ENCODE results near the gene SDK1. TPM values are rescaled to one million over a fixed set of nuclear protein-coding genes. Genes with fewer than 3 reads are reported as not detected.

Gene SDK1
- total RNA-seq, 1 donor from 2014 or later: 0.26 TPM

- no peaks in the 10 kb centered on the region for H3K27me3 ChIP-seq (ENCODE audit: control insufficient read depth, insufficient read depth, low read length)
- FAIRE-seq: no peak
- TF ChIP-seq, protein P1, sequence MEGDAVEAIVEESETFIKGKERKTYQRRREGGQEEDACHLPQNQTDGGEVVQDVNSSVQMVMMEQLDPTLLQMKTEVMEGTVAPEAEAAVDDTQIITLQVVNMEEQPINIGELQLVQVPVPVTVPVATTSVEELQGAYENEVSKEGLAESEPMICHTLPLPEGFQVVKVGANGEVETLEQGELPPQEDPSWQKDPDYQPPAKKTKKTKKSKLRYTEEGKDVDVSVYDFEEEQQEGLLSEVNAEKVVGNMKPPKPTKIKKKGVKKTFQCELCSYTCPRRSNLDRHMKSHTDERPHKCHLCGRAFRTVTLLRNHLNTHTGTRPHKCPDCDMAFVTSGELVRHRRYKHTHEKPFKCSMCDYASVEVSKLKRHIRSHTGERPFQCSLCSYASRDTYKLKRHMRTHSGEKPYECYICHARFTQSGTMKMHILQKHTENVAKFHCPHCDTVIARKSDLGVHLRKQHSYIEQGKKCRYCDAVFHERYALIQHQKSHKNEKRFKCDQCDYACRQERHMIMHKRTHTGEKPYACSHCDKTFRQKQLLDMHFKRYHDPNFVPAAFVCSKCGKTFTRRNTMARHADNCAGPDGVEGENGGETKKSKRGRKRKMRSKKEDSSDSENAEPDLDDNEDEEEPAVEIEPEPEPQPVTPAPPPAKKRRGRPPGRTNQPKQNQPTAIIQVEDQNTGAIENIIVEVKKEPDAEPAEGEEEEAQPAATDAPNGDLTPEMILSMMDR (IDR thresholded peaks at IDR 0.05; ENCODE audit: insufficient read depth, low read length, severe bottlenecking): no peak
- H3K4me3 ChIP-seq (ENCODE audit: low read depth, low read length): no peak overlapping the region
- no peak for DNase-seq (ENCODE audit: low read depth)
- H3K36me3 ChIP-seq (ENCODE audit: control insufficient read depth, insufficient read depth, low read length): no peaks in the 10 kb centered on the region
Observed at GRCh38 chr7:3846738-3847137, 545.7 kb downstream of the SDK1 start.

DNA sequence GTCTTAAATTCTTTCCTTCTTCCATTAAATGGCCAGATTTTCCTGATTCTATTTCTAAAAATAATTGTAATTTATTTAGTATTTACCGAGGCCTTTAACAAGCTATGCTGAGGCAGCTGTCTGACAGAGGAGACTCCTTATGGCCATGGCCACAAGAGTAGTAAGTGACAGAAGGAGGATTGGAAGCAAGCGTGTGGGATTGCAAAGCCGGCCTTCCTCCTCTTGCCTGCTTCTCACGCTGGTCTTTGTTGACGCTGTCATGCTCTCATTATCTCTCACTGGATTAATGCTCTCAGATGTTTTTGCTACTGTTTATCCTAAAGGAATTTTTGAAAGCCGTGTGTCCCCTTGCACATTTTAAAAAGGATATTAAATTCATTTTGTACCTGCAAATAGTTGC is 546.3 kb downstream of the SDK1 start:
- no peaks in the 10 kb centered on the region for H3K36me3 ChIP-seq (ENCODE audit: control insufficient read depth, insufficient read depth, low read length)
- H3K4me3 ChIP-seq (ENCODE audit: low read depth, low read length): no peak overlapping the region
- TF ChIP-seq, protein P1 (IDR thresholded peaks at IDR 0.05; ENCODE audit: insufficient read depth, low read length, severe bottlenecking): no peak
- FAIRE-seq: no peak
- H3K27me3 ChIP-seq (ENCODE audit: control insufficient read depth, insufficient read depth, low read length): no peaks in the 10 kb centered on the region
- DNase-seq (ENCODE audit: low read depth): no peak

- no peaks in the 10 kb centered on the region for H3K27me3 ChIP-seq (ENCODE audit: control insufficient read depth, insufficient read depth, low read length)
- TF ChIP-seq, protein P1 (IDR thresholded peaks at IDR 0.05; ENCODE audit: insufficient read depth, low read length, severe bottlenecking): no peak
- no peak overlapping the region for H3K4me3 ChIP-seq (ENCODE audit: low read depth, low read length)
- DNase-seq (ENCODE audit: low read depth): no peak
- no peaks in the 10 kb centered on the region for H3K36me3 ChIP-seq (ENCODE audit: control insufficient read depth, insufficient read depth, low read length)
- FAIRE-seq: no peak
Observed at GRCh38 chr7:3859431-3859830, 558.4 kb downstream of the SDK1 start.

- no peaks in the 10 kb centered on the region for H3K27me3 ChIP-seq (ENCODE audit: control insufficient read depth, insufficient read depth, low read length)
- TF ChIP-seq, protein P1 (IDR thresholded peaks at IDR 0.05; ENCODE audit: insufficient read depth, low read length, severe bottlenecking): no peak
- no peak overlapping the region for H3K4me3 ChIP-seq (ENCODE audit: low read depth, low read length)
- no peaks in the 10 kb centered on the region for H3K36me3 ChIP-seq (ENCODE audit: control insufficient read depth, insufficient read depth, low read length)
- FAIRE-seq (no peak), DNase-seq (ENCODE audit: low read depth) (no peak)
Observed at GRCh38 chr7:3860932-3861331, 559.9 kb downstream of the SDK1 start.

- FAIRE-seq (no peak), DNase-seq (ENCODE audit: low read depth) (no peak)
- TF ChIP-seq, protein P1 (IDR thresholded peaks at IDR 0.05; ENCODE audit: insufficient read depth, low read length, severe bottlenecking): no peak
- no peaks in the 10 kb centered on the region for H3K36me3 ChIP-seq (ENCODE audit: control insufficient read depth, insufficient read depth, low read length)
- no peaks in the 10 kb centered on the region for H3K27me3 ChIP-seq (ENCODE audit: control insufficient read depth, insufficient read depth, low read length)
- H3K4me3 ChIP-seq (ENCODE audit: low read depth, low read length): no peak overlapping the region
Observed at GRCh38 chr7:3861386-3861785, 560.3 kb downstream of the SDK1 start.

- H3K36me3 ChIP-seq (ENCODE audit: control insufficient read depth, insufficient read depth, low read length): no peaks in the 10 kb centered on the region
- H3K27me3 ChIP-seq (ENCODE audit: control insufficient read depth, insufficient read depth, low read length): no peaks in the 10 kb centered on the region
- FAIRE-seq (peak; percentile 28), DNase-seq (ENCODE audit: low read depth) (peak; percentile 76)
- TF ChIP-seq, protein P1 (IDR thresholded peaks at IDR 0.05; ENCODE audit: insufficient read depth, low read length, severe bottlenecking): no peak
- no peak overlapping the region for H3K4me3 ChIP-seq (ENCODE audit: low read depth, low read length)
Observed at GRCh38 chr7:3861941-3862340, 560.9 kb downstream of the SDK1 start.
